ENCODE results near the gene VCPKMT.
"Not testable (repeated sequence)": the region's sequence is repeated elsewhere in the genome, so short reads cannot be mapped to it uniquely, and the experiment has no call there.

Gene VCPKMT

DNA sequence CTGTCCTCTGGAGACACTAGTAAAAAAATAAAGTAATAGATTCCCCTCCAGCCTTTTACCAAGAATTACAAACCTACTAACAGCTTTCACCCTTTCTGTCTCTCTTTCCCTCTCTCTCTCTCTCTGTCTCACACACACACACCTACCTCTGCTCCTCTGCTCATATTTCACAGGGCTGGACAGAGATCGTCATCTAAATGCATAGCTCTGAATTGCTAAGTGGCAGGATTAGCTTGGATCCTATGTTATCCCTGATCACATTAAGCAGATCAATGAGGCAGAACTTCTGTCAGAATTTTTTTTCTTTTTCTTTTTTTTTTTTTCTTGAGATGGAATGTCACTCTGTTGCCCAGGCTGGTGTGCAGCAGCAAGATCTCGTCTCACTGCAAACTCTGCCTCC is 22.9 kb downstream of the VCPKMT start:
- no peak overlapping the region for H3K27ac ChIP-seq
- DNase-seq (ENCODE audit: low read depth, low spot score), result no peak

GRCh38 chr14:50092006-50092555 is 24.3 kb downstream of the VCPKMT start:
- no peak for DNase-seq (ENCODE audit: low read depth, low spot score)
- no peak overlapping the region for H3K27ac ChIP-seq

- H3K27ac ChIP-seq, result no peak overlapping the region
- no peak for DNase-seq (ENCODE audit: low read depth, low spot score)
These were observed 25.0 kb downstream of the VCPKMT start for GRCh38 chr14:50091240-50091913.

- DNase-seq (ENCODE audit: low read depth, low spot score), result no peak
- H3K27ac ChIP-seq, result no peak overlapping the region
These were observed 27.2 kb downstream of the VCPKMT start for GRCh38 chr14:50089208-50089607.

DNA sequence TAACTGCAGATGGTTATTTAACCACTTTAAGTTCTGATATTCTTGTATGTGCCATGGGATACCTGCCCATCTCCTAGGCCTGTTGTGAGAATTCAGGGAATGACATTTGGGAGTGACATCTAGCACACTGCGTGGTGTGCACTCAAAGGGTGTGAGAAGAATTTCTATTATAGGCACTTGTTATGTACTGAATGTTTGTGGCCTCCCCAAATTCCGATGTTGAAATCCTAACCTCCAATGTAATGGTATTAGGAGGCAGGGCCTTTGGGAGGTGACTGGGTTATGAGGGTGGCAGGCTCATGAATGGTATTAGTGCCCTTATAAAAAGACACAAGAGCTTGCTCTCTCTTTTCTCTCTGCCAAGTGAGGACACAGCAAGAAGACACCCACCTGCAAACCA is 27.6 kb downstream of the VCPKMT start:
- H3K27ac ChIP-seq, result no peak overlapping the region
- no peak for DNase-seq (ENCODE audit: low read depth, low spot score)

DNA sequence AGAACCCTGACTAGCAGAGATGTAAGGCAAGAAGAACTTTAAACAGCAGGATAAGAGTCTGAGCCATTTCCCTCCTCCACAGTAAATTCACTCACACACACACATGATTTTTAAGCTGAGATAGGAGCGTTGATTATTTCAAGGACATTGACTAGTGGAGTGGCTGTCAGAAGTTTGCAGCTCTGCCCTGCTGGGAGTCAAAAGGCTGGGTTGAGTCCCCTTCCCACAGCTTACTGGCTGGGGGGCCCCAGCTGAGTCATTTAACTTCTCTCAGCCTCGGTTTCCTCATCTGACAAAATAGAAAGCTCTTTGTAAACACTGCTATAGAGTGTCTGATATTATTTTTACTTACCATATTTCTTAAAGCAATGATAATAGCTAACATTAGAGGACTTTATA is 28.3 kb downstream of the VCPKMT start:
- H3K27ac ChIP-seq, result no peak overlapping the region
- no peak for DNase-seq (ENCODE audit: low read depth, low spot score)

- no peak overlapping the region for H3K27ac ChIP-seq
- no peak for DNase-seq (ENCODE audit: low read depth, low spot score)
These were observed 28.8 kb downstream of the VCPKMT start for GRCh38 chr14:50087341-50088116.

DNA sequence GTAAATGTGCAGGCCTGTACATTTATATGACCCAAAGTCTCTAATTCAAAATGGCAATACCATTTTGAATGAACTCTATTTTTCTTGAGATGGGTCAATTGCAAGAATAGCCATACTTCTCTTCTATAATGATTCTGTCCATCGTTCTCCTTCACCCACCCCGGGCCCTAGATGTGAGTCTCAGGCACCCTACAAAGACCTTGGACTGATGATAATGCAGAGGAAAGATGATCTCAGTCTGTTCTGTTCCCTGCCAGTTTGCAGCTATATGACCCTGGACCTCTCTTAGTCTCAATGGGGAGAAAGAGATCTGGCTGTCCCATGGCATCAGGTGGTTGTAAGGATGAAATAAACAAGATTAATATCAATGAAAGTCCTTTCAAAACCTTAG is 30.1 kb downstream of the VCPKMT start:
- H3K27ac ChIP-seq, result peak overlapping the region; percentile 6

DNA sequence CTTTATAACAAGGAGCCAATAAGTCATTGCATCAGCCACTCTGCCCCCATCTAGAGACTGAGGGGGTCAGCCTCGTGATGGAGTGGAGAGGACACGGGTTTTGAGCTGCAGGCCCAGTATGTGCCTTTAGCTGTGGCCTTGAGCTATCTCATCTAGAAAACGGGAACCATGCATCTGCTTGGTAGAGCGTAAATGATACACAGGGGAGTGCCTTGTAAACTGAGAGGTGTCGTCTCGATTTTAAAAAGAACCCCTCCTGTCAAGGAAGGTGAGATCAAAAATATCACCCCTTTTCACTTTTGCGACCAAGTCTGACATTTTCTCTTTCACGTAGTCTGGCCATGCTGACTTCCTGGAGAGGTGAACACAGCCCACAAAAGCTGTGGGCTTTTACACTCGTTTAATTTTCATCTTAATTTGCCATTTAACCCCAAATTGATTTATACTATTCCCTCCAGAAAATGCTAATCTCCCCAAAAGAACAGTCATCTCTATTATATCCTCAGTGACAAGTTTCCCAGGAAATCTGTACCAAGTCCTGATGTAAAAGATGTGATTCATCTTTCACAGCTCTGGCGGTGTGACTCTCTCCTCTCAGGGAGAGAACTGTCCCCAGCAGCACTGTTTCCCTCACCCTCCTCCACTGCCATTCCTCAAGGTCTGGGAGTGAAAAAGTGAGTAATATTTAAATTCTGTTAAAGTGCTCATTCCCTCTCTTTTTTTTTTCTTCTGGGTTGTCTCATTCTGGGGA is 30.6 kb downstream of the VCPKMT start:
- peak overlapping the region; percentile 6 for H3K27ac ChIP-seq

More for the DNA sequence above, 30.1 kb downstream of the VCPKMT start:
- DNase-seq (ENCODE audit: low read depth, low spot score), result no peak

DNA sequence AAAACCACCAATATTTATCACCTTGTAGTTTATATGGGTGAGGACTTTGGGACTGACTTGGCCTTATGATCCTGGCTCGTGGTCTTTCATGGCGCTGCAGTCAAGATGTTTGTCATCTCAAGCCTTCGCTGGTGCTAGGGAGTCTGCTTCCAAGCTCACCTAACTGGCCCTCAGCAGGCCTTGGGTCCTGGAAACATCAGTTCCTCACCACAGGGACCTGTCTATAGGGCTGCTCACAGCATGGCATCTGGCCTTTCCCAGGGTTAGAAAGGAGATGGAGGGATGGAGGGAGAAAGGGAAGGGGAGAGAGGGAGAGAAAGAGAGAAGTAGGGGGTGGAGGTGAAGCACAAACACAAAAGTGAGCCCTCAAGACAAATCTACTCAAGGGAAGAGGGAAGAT is 31.7 kb downstream of the VCPKMT start:
- no peak for DNase-seq (ENCODE audit: low read depth, low spot score)

More for the DNA sequence above, 30.6 kb downstream of the VCPKMT start:
- DNase-seq (ENCODE audit: low read depth, low spot score), result no peak

GRCh38 chr14:50083467-50084337 is 32.7 kb downstream of the VCPKMT start:
- H3K27ac ChIP-seq, result peak overlapping the region; percentile 83

More for the DNA sequence above, 31.7 kb downstream of the VCPKMT start:
- no peak overlapping the region for H3K27ac ChIP-seq

DNA sequence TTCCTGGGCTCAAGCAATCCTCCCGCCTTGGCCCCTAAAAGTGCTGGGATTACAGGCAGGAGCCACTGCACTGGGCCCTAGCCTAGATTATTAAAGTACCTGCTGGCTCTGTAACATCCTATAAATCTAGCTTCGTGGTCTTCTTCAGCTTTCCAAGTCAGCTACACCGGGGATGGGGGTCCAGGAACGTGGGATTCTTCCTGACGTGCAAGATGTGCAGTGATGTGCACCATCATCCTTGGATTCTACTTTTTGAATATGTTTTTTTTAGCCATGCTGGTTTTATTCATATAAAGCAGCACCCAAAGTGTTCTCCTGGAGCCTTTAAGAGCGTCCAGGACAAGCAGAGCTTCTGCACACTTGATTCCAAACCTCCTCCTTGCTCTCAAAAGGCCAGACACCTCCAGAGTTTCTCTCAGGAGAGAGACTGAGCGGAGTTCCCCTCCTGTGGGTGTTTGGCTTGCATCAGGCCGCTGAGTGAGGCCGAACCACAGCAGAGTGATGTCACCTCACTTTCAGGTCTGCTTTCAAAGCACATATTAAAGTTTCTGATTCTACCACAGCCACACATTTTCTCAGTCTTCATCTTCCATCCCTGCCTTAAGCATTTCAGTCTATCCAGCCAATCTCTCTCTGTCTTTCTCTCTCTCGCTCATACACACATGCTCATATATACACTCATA is 33.4 kb downstream of the VCPKMT start:
- peak overlapping the region; percentile 83 for H3K27ac ChIP-seq
- DNase-seq (ENCODE audit: low read depth, low spot score), result peak; percentile 46

More at GRCh38 chr14:50083467-50084337, 32.7 kb downstream of the VCPKMT start:
- DNase-seq (ENCODE audit: low read depth, low spot score), result no peak

DNA sequence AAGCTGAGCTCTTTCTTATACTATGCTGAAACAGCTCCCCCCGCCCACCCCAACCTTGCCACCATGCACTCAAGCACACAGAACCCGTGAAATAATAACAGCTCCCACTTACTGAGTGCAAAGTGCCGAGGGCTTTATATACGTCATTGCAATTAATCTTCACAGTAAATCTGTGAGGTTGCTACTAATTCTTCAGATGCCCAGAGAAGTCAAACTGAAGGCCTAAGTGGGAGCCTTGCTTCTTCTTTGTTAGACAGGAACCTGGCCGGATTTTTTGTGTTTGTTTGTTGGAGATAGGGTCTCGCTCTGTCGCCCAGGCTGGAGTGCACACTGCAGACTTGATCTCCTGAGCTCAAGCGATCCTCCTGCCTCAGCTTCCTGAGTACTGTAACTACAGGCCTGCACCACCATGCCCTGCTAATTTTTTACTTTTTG is 34.0 kb downstream of the VCPKMT start:
- H3K27ac ChIP-seq, result peak overlapping the region; percentile 83
- DNase-seq (ENCODE audit: low read depth, low spot score), result no peak

DNA sequence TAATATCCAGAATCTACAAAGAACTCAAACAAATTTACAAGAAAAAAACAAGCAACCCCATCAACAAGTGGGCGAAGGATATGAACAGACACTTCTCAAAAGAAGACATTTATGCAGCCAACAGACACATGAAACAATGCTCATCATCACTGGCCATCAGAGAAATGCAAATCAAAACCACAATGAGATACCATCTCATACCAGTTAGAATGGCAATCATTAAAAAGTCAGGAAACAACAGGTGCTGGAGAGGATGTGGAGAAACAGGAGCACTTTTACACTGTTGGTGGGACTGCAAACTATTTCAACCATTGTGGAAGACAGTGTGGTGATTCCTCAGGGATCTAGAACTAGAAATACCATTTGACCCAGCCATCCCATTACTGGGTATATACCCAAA is 37.3 kb downstream of the VCPKMT start:
- DNase-seq (ENCODE audit: low read depth, low spot score); H3K27ac ChIP-seq: not testable (repeated sequence)

- not testable (repeated sequence) for H3K27ac ChIP-seq; DNase-seq (ENCODE audit: low read depth, low spot score)
These were observed 42.7 kb downstream of the VCPKMT start for GRCh38 chr14:50073663-50074062.

DNA sequence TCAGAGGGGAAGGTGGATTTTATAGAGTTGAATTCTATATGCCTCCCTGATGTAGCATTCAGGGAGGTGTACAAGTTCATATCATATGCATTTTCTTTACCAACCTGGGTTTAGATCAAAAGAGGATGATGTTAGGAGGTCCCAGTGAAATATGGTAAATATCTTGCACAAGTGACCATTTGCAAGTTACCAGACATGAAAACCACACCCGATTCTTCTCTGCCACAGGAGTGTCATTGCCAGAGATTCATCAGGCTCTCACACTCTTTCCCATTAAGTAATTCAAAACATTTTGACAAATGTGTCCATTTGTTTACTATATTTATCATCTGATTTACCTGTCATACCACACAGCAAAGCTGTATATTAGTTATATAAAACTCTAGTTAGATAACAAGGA is 44.0 kb downstream of the VCPKMT start:
- no peak for DNase-seq (ENCODE audit: low read depth, low spot score)
- H3K27ac ChIP-seq, result no peak overlapping the region

DNA sequence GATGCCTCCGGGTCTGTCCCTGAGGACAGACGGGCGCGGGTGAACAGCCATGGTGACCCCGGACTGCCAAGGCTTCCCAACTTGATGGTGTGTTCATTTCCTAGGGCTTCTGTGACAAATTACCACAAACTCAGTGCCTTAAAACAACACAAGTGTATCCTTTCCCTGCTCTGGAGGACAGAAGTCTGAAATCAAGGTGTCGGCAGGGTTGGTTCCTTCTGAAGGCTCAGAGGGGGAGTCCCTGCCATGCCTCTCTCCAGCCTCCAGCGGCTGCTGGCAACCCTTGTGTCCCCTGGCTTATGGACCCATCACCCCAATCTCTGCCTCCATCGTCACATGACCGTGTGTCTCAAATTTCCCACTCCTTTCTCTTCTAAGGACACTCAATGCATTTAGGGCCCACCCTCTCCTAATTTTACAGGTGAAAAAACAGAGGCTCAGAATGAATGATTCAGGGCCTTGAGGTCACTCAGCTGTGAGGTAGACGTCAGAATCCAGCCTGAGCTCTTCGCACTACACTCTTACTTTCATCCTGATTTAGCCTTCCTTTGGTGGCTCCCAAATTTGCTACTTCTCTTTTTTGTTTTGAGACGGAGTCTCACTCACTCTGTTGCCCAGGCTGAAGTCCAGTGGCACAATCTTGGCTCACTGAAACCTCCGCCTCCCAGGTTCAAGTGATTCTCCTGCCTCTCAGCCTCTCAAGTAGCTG is 45.4 kb downstream of the VCPKMT start:
- no peak overlapping the region for H3K27ac ChIP-seq
- DNase-seq (ENCODE audit: low read depth, low spot score), result no peak

- no peak for DNase-seq (ENCODE audit: low read depth, low spot score)
- H3K27ac ChIP-seq, result no peak overlapping the region
These were observed 46.1 kb downstream of the VCPKMT start for GRCh38 chr14:50070230-50070629.
